Astrocyte (in vitro differentiated cells and primary cell): ENCODE data around the gene FBXO3.

Experiments
- CTCF ChIP-seq: IDR thresholded peaks from 2 replicates; pipeline ENCODE4 v1.5.1; 2011; ENCODE audit warnings: low read depth, mild to moderate bottlenecking, inconsistent platforms, low read length, moderate library complexity; ENCODE audit not compliant: insufficient read depth
- EZH2 ChIP-seq: IDR thresholded peaks from 2 replicates; pipeline ENCODE4 v1.6.1; 2012; ENCODE audit warnings: mild to moderate bottlenecking, low read length, inconsistent platforms; ENCODE audit not compliant: insufficient read depth

GRCh38 chr11:33801821-33802193, 27.5 kb upstream of the FBXO3 start:
- TF ChIP-seq EZH2 (no peak), CTCF (no peak)
